IMR-90 (cell line): ENCODE data around the gene CAMTA1. TPM values are rescaled to one million over a fixed set of nuclear protein-coding genes. Genes with fewer than 3 reads are reported as not detected.

Experiments
- ATAC-seq: fragments of 200-7000 bp; cut with Tn5 transposase; 2 replicates; pipeline ENCODE4 v1.9.1; 2020; ENCODE audit warnings: low read depth, mild to moderate bottlenecking, moderate library complexity
- BruUV-seq: library from RNA; stranded (reverse); fragments of 400-500 nt; replicated peaks from 2 replicates; lab custom pipeline; 2021; lab: Mats Ljungman, UMichigan
- CTCF ChIA-PET: fragments of 300-600 bp; formaldehyde crosslinking; extraction: SDS; loops from one replicate; lab custom pipeline; 2021; ENCODE audit warnings: antibody characterized with exemption; lab: Yijun Ruan, JAX
- POLR2A ChIA-PET: fragments of 300-600 bp; sonication (Branson Sonifier 250); formaldehyde crosslinking; loops from one replicate; lab custom pipeline; 2022; ENCODE audit warnings: antibody characterized with exemption; ENCODE audit not compliant: unreplicated experiment; lab: Charles Lee
- DNase-seq: peaks from one replicate; pipeline ENCODE4 v3.0.0; 2013
- H2AFZ ChIP-seq: replicated peaks from 2 replicates; pipeline ENCODE3; 2013; ENCODE audit warnings: low read length, mild to moderate bottlenecking; ENCODE audit not compliant: poor library complexity
- H2AK5ac ChIP-seq: 2 replicates; pipeline ENCODE4 v1.6.1; 2013; ENCODE audit warnings: low read depth, low read length, inconsistent platforms
- H2AK9ac ChIP-seq: replicated peaks from 2 replicates; pipeline ENCODE3; 2013; ENCODE audit warnings: mild to moderate bottlenecking, low read depth, low read length, moderate library complexity; ENCODE audit not compliant: poor library complexity
- H2BK120ac ChIP-seq: 2 replicates; pipeline ENCODE4 v1.6.1; 2013; ENCODE audit warnings: low read depth, low read length, inconsistent platforms
- H2BK15ac ChIP-seq: 3 replicates; pipeline ENCODE4 v1.6.1; 2013; ENCODE audit warnings: low read depth, low read length, inconsistent platforms
- H2BK20ac ChIP-seq: 2 replicates; pipeline ENCODE4 v1.6.1; 2013; ENCODE audit warnings: low read depth, mild to moderate bottlenecking, inconsistent platforms, low read length, moderate library complexity
- H2BK5ac ChIP-seq: 2 replicates; pipeline ENCODE4 v1.6.1; 2013; ENCODE audit warnings: mild to moderate bottlenecking, low read depth, low read length, inconsistent platforms; ENCODE audit not compliant: poor library complexity, severe bottlenecking
- H3K14ac ChIP-seq: replicated peaks from 2 replicates; pipeline ENCODE4 v1.6.1; 2013; ENCODE audit warnings: low read depth, low read length, inconsistent platforms
- H3K18ac ChIP-seq: 2 replicates; pipeline ENCODE4 v1.6.1; 2013; ENCODE audit warnings: low read depth, low read length, control low read depth
- H3K23ac ChIP-seq: 2 replicates; pipeline ENCODE4 v1.6.1; 2013; ENCODE audit warnings: low read depth, low read length, inconsistent platforms
- H3K27ac ChIP-seq: 2 replicates; pipeline ENCODE4 v1.5.1; 2013; ENCODE audit warnings: mild to moderate bottlenecking, control low read depth, low read length; ENCODE audit not compliant: insufficient read depth
- H3K27me3 ChIP-seq: 2 replicates; pipeline ENCODE4 v1.6.1; 2013; ENCODE audit warnings: low read length; ENCODE audit not compliant: control insufficient read depth, insufficient read depth
- H3K36me3 ChIP-seq: 2 replicates; pipeline ENCODE4 v1.6.1; 2013; ENCODE audit warnings: low read length, mixed read lengths; ENCODE audit not compliant: control insufficient read depth, insufficient read depth
- H3K4ac ChIP-seq: 2 replicates; pipeline ENCODE4 v1.6.1; 2013; ENCODE audit warnings: low read depth, low read length, inconsistent platforms
- H3K4me1 ChIP-seq: 2 replicates; pipeline ENCODE4 v1.6.1; 2013; ENCODE audit warnings: low read length, mixed read lengths; ENCODE audit not compliant: control insufficient read depth, insufficient read depth
- H3K4me2 ChIP-seq: 2 replicates; pipeline ENCODE4 v1.6.1; 2013; ENCODE audit warnings: low read depth, mild to moderate bottlenecking, control low read depth, low read length, moderate library complexity
- H3K4me3 ChIP-seq: 2 replicates; pipeline ENCODE4 v1.5.1; 2013; ENCODE audit warnings: low read depth, mild to moderate bottlenecking, control low read depth, low read length, moderate library complexity; ENCODE audit not compliant: insufficient read depth
- H3K56ac ChIP-seq: 2 replicates; pipeline ENCODE4 v1.6.1; 2013; ENCODE audit warnings: low read length, inconsistent platforms; ENCODE audit not compliant: insufficient read depth; ENCODE audit errors: extremely low read depth
- H3K79me1 ChIP-seq, 2 experiments: 2 replicates each; pipeline ENCODE4 v1.6.1; 2013; ENCODE audit warnings: low read length in 2 of 2, inconsistent platforms in 1 of 2, low read depth in 1 of 2
- H3K9ac ChIP-seq: 2 replicates; pipeline ENCODE4 v1.6.1; 2013; ENCODE audit warnings: low read depth, low read length, control low read depth
- H3K9me1 ChIP-seq: 2 replicates; pipeline ENCODE4 v1.6.1; 2013; ENCODE audit warnings: low read length, inconsistent platforms; ENCODE audit not compliant: insufficient read depth
- H3K9me3 ChIP-seq: 2 replicates; pipeline ENCODE4 v1.6.1; 2013; ENCODE audit warnings: low read length; ENCODE audit not compliant: control insufficient read depth, insufficient read depth
- H4K20me1 ChIP-seq: 2 replicates; pipeline ENCODE4 v1.6.1; 2013; ENCODE audit warnings: low read length, inconsistent platforms; ENCODE audit not compliant: insufficient read depth
- H4K5ac ChIP-seq: 2 replicates; pipeline ENCODE4 v1.6.1; 2013; ENCODE audit warnings: mild to moderate bottlenecking, low read depth, low read length, control low read depth
- H4K8ac ChIP-seq, 2 experiments: 2 replicates each; pipeline ENCODE4 v1.6.1; 2013; ENCODE audit warnings: low read depth in 2 of 2, low read length in 2 of 2, control low read depth in 1 of 2, inconsistent platforms in 1 of 2
- H4K91ac ChIP-seq: 2 replicates; pipeline ENCODE4 v1.6.1; 2013; ENCODE audit warnings: low read depth, low read length, inconsistent platforms; ENCODE audit not compliant: insufficient read depth
- BHLHE40 ChIP-seq: fragments of 150-350 bp; IDR thresholded peaks from 2 replicates; pipeline ENCODE4 v1.6.1; 2016; ENCODE audit warnings: mild to moderate bottlenecking, low read depth, low read length
- CEBPB ChIP-seq: IDR thresholded peaks from 2 replicates; pipeline ENCODE4 v1.6.1; 2012; ENCODE audit warnings: low read depth, low read length, improper control_type of control experiment
- CHD1 ChIP-seq: IDR thresholded peaks from 2 replicates; pipeline ENCODE4 v1.6.1; 2012; ENCODE audit warnings: low read depth, low read length, improper control_type of control experiment
- CTCF ChIP-seq: conservative IDR thresholded peaks from 2 replicates; pipeline ENCODE4 v1.5.1; 2012; ENCODE audit warnings: mild to moderate bottlenecking, low read depth, low read length, improper control_type of control experiment
- ELK1 ChIP-seq: fragments of 150-350 bp; IDR thresholded peaks from 2 replicates; pipeline ENCODE4 v1.6.1; 2016; ENCODE audit warnings: low read depth, mild to moderate bottlenecking, low read length, moderate library complexity, borderline replicate concordance
- FOS ChIP-seq: fragments of 150-350 bp; IDR thresholded peaks from 2 replicates; pipeline ENCODE4 v1.6.1; 2016; ENCODE audit warnings: low read depth, low read length
- MAFK ChIP-seq: IDR thresholded peaks from 2 replicates; pipeline ENCODE4 v1.6.1; 2012; ENCODE audit warnings: low read depth, low read length, improper control_type of control experiment
- MAZ ChIP-seq: IDR thresholded peaks from 2 replicates; pipeline ENCODE4 v1.6.1; 2012; ENCODE audit warnings: low read depth, mild to moderate bottlenecking, low read length, improper control_type of control experiment, moderate library complexity, borderline replicate concordance
- MXI1 ChIP-seq: IDR thresholded peaks from 2 replicates; pipeline ENCODE4 v1.6.1; 2012; ENCODE audit warnings: low read depth, mild to moderate bottlenecking, low read length, moderate library complexity, borderline replicate concordance
- NFE2L2 ChIP-seq: fragments of 150-350 bp; IDR thresholded peaks from 2 replicates; pipeline ENCODE4 v1.6.1; 2016; ENCODE audit warnings: low read depth, mild to moderate bottlenecking, low read length
- POLR2A ChIP-seq: IDR thresholded peaks from 2 replicates; pipeline ENCODE4 v1.6.1; 2012; ENCODE audit warnings: mild to moderate bottlenecking, low read depth, low read length
- RAD21 ChIP-seq: IDR thresholded peaks from 2 replicates; pipeline ENCODE4 v1.6.1; 2012; ENCODE audit warnings: low read length, improper control_type of control experiment
- RCOR1 ChIP-seq: IDR thresholded peaks from 2 replicates; pipeline ENCODE4 v1.6.1; 2012; ENCODE audit warnings: mild to moderate bottlenecking, low read length, improper control_type of control experiment; ENCODE audit not compliant: insufficient replicate concordance
- RFX5 ChIP-seq: IDR thresholded peaks from 2 replicates; pipeline ENCODE4 v1.8.0; 2012; ENCODE audit warnings: low read depth, mild to moderate bottlenecking, low read length, moderate library complexity
- SMC3 ChIP-seq: fragments of 150-350 bp; IDR thresholded peaks from 2 replicates; pipeline ENCODE4 v1.6.1; 2016; ENCODE audit warnings: low read depth, mild to moderate bottlenecking, antibody characterized with exemption, low read length, moderate library complexity
- dilution Hi-C: fragments of 300-500 bp; cut with HindIII; formaldehyde crosslinking; loops from one replicate; pipeline ENCODE4 v1.14.3; 2018; ENCODE audit warnings: low sequenced_read_pairs; ENCODE audit not compliant: unreplicated experiment
- in situ Hi-C: fragments of 300-500 bp; cut with MboI; formaldehyde crosslinking; loops from 3 replicates; pipeline ENCODE4 v1.14.3; 2019; ENCODE audit warnings: low sequenced_read_pairs, inconsistent platforms, mixed read lengths
- intact Hi-C: fragments of 100-400 bp; cut with micrococcal nuclease; formaldehyde crosslinking; loops from 2 replicates; pipeline ENCODE4 v1.10.0; 2022
- polyA plus RNA-seq, 3 experiments: library from polyadenylated mRNA; depleted of rRNA; stranded (reverse); fragments of >200 nt; gene quantifications; 2 replicates each; pipeline ENCODE4 v1.2.3, GENCODE V29; 2012; ENCODE audit warnings: low replicate concordance in 1 of 3
- total RNA-seq: library from RNA; depleted of rRNA; stranded (reverse); fragments of >200 nt; gene quantifications from 2 replicates; pipeline ENCODE4 v1.2.3, GENCODE V29; 2012
- TF ChIP-seq, protein P1 (sequence below): fragments of 150-350 bp; IDR thresholded peaks from 2 replicates; pipeline ENCODE4 v1.6.1; 2017; ENCODE audit warnings: mild to moderate bottlenecking, antibody characterized with exemption, low read length, low read depth

CAMTA1 gene
- total and polyA plus RNA-seq, 2 of the 4 experiments (the other 2 are of a cell fraction) = 35.5 to 74.3 TPM

DNA sequence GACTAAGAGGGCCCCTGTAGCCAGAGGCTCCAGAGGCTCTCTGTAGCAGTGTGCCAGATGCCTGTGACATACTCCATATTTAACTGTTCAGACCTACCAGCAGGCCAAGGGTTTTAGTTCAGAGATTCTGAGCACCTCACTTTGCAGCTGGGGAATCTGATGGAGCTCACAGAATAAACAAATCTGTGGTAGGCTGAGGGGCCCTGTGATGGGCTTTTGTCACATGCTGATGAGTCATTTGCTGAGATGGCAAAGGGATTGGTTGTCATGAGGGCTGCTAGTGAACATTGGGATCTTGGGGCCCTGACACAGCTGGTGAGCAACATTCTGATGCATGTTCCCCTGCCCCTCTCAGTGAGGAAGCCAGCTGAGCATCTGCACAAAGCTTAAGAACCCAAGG is 482.2 kb downstream of the CAMTA1 start:
- in situ Hi-C loops = no loop called here
- BruUV-seq = no TSS peak
- no peaks in the 10 kb centered on the region for H4K20me1 ChIP-seq
- H2AK9ac ChIP-seq = peak overlapping the region; percentile 55
- H3K27ac ChIP-seq = peak overlapping the region; percentile 42
- H2BK15ac ChIP-seq = peak overlapping the region; percentile 91; the same call in 2 of the 3 replicates
- DNase-seq (peak; percentile 95), ATAC-seq (peak; percentile 68)
- H3K9me3 ChIP-seq = peaks cover 6% of the 10 kb centered on the region
- H4K91ac ChIP-seq = peak overlapping the region; percentile 81
- peak overlapping the region; percentile 76; the same call in 1 of the 2 replicates for H3K23ac ChIP-seq
- H3K9ac ChIP-seq = no peak overlapping the region
- peak overlapping the region; percentile 87; the same call in 1 of the 2 replicates for H3K18ac ChIP-seq
- intact Hi-C loops = no loop called here
- ChIA-PET POLR2A (no interaction called here), CTCF (interaction anchor here (1.5 kb wide), 1 partner anchor 261 kb away, joined by 4 read pairs; no protein-coding TSS in a partner anchor)
- H2BK20ac ChIP-seq = peak overlapping the region; percentile 95
- no peaks in the 10 kb centered on the region for H3K36me3 ChIP-seq
- H3K79me1 ChIP-seq = no peaks in the 10 kb centered on the region; a peak in 1 of 4 replicates
- peak overlapping the region; percentile 96 for H2BK120ac ChIP-seq
- H2AFZ ChIP-seq = peak overlapping the region; percentile 25
- peak; percentile 14; the same call in 1 of the 2 replicates for TF ChIP-seq MAFK
- no peak for TF ChIP-seq ELK1
- TF ChIP-seq BHLHE40 = peak; percentile 64
- TF ChIP-seq NFE2L2 = peak; percentile 30; the same call in 1 of the 2 replicates
- no peak for TF ChIP-seq CEBPB
- peak; percentile 28; the same call in 1 of the 2 replicates for TF ChIP-seq POLR2A
- no peak for TF ChIP-seq CHD1
- TF ChIP-seq SMC3 = no peak
- no peak for TF ChIP-seq MAZ
- no peak for TF ChIP-seq RCOR1
- no peak for TF ChIP-seq RFX5
- no peak for TF ChIP-seq MXI1
- no peak for TF ChIP-seq RAD21
- peak; percentile 50; the same call in 1 of the 2 replicates for TF ChIP-seq FOS
- TF ChIP-seq, protein P1, sequence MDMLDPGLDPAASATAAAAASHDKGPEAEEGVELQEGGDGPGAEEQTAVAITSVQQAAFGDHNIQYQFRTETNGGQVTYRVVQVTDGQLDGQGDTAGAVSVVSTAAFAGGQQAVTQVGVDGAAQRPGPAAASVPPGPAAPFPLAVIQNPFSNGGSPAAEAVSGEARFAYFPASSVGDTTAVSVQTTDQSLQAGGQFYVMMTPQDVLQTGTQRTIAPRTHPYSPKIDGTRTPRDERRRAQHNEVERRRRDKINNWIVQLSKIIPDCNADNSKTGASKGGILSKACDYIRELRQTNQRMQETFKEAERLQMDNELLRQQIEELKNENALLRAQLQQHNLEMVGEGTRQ = peak; percentile 86
- no peak for TF ChIP-seq CTCF
- H3K27me3 ChIP-seq = no peaks in the 10 kb centered on the region
- H3K4me2 ChIP-seq = no peak overlapping the region
- H4K8ac ChIP-seq = peak overlapping the region; percentile 74 to 78
- peaks cover 31% of the 10 kb centered on the region for H3K4me1 ChIP-seq
- peak overlapping the region; percentile 91 for H2BK5ac ChIP-seq
- peaks cover 27% of the 10 kb centered on the region for H3K9me1 ChIP-seq
- no peak overlapping the region for H3K4me3 ChIP-seq
- H3K4ac ChIP-seq = peak overlapping the region; percentile 84
- H2AK5ac ChIP-seq = peak overlapping the region; percentile 84; the same call in 1 of the 2 replicates
- H3K14ac ChIP-seq = peak overlapping the region; percentile 87
- H4K5ac ChIP-seq = peak overlapping the region; percentile 36; the same call in 1 of the 2 replicates
- peak overlapping the region; percentile 61; the same call in 1 of the 2 replicates for H3K56ac ChIP-seq
- dilution Hi-C loops = no loop called here
